GM20431 (cell line): ENCODE data around the gene BAZ2B.

Source experiments
- in situ Hi-C: fragments of 300-500 bp; cut with MseI, MboI; formaldehyde crosslinking; loops from one replicate; pipeline ENCODE4 v1.15.0; 2020; ENCODE audit warnings: low sequenced_read_pairs; ENCODE audit not compliant: unreplicated experiment

Gene BAZ2B

GRCh38 chr2:159620796-159621195 is 4.4 kb upstream of the BAZ2B start:
- in situ Hi-C loops, result no loop called here

DNA sequence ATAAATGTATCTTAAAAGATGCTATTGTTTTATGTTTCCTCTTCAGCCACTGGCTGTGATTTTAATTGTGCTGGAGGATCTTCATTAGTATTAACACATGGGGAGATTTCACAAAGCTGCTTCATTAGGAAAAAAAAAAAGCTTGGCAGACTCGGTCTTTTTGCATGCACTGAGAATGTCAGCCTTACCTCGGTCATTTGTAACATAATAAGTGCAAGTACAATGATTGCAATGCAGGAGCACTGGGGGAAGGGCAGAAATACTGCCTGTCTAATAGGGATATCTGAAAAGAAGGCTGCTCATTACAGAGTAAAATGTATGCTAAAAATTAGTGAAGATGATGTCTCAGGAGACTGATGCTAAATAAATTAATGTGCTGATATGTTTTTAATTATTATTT is 1.3 kb upstream of the BAZ2B start:
- in situ Hi-C loops, result no loop called here

DNA sequence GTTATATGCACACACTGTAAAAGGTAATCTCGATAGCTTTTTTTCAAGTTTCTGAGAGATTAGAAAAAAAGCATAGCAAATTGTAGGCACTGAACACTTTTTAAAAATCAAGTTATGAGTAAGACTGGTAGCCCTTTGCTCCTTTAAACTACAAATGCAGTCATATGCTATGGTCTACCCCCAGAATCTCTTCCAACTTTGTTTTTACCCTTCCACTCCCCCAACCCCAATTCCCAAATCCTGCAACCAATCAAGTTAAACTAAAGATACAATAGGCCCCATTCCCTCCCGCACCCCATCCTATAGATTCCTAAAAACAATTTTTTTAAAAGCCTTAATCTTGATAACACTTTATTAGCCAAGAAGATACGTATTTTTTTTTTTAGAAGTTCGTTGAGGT is 752 bp upstream of the BAZ2B start:
- in situ Hi-C loops, result no loop called here

- in situ Hi-C loops, result no loop called here
These were observed 722 bp downstream of the BAZ2B start for GRCh38 chr2:159615367-159616285.

DNA sequence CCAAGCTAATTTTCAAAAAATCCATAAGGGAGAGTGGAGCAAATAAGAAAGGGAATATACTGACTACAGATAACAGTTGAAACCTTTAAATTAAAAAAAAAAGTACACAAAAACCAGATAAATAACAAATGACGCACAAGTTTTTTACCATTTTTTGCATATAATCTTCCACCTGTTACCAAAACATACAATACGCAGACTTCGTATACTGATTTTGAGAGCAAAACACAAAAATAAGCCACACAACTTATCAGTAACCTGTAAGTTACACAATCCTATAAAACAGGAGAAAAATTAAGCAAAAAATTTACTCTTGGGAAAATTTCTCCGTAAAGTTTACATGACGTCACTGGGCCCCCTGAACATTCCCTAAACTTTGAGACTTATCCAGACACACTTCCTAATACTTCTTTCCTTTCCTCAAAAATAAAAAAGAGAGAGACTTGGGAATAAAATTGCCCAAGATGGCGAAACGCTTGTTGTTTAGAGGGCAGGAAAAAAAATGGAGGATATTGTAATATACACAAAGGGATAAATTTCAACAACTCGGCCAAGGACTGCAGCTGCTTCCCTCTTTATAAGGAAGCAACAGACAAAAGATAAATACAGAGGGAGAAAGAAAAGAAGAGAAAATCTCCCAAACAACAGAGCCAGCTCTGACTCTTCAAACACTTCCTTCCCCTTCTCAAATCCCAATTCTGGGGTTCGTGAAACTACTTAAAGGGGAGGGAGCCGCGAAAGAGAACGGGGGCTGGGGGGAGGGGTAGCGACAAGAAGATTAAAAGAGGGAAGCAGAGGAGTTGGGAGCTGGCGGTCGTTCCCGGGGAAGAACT is 1.6 kb downstream of the BAZ2B start:
- in situ Hi-C loops, result no loop called here

DNA sequence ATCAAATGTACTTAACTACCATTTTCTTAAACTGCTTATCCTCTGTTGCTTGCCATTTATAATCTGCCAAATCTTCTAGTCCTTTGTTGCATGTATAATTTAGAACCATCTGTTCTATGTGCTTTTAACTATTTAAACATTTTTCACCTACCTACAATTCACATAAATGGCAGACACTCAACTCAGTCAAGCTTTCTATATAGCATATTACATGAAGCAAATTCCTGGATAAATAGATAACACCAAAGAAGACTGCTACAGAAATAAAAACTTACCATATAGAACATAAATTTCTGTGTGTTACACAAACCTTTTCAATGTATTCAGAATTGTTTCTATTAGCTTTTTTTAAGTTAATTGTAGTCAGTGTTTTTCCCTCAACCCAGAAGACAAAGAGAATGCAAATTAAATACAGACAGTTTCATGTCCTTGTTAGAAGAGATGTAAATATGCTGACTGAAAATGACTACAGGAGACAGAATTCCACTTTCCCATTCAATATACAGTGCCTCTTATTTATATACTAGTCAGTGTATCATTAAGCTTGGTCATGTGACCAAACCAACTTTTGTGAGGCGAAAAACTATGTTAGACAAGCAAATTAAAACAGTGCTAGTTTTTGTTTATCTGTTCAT is 2.6 kb downstream of the BAZ2B start:
- in situ Hi-C loops, result no loop called here

DNA sequence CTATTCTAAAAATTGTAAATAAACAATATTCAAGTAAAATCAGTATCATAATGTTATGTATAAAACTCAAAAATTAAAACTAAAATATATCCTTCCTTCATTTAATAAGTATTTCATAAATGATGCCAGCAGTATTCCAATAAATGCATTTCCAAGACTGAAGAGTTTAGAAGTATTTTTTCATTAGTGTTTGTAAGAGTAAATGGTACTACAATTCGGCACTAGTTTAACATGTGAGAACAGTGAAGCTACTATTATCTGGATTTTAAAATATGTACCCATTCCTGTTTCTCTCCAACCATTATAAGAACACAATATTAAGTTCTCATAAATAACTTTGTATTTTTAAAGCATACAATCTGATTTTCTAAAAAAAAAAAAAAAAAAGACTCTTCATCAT is 3.3 kb downstream of the BAZ2B start:
- in situ Hi-C loops, result no loop called here

GRCh38 chr2:159612255-159612901 is 4.0 kb downstream of the BAZ2B start:
- in situ Hi-C loops, result no loop called here

- in situ Hi-C loops, result no loop called here
These were observed 6.4 kb downstream of the BAZ2B start for GRCh38 chr2:159609811-159610549.

GRCh38 chr2:159608723-159609308 is 7.5 kb downstream of the BAZ2B start:
- in situ Hi-C loops, result no loop called here

DNA sequence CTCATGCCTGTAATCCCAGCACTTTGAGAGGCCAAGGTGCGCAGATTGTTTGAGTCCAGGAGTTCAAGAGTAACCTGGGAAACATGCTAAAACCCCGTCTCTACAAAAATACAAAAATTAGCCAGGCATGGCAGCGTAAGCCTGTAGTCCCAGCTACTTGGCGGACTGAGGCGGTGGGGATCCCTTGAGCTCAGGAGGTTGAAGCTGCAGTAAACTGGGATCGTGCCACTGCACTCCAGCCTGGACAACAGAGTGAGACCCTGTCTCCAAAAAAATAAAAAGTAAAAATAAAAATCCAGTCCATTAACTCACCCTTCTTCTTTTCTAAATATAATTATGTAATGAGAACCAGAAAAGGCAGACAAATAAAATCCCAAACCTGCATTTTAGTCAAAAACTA is 8.2 kb downstream of the BAZ2B start:
- in situ Hi-C loops, result no loop called here

- in situ Hi-C loops, result no loop called here
These were observed 10.1 kb downstream of the BAZ2B start for GRCh38 chr2:159606287-159606686.

DNA sequence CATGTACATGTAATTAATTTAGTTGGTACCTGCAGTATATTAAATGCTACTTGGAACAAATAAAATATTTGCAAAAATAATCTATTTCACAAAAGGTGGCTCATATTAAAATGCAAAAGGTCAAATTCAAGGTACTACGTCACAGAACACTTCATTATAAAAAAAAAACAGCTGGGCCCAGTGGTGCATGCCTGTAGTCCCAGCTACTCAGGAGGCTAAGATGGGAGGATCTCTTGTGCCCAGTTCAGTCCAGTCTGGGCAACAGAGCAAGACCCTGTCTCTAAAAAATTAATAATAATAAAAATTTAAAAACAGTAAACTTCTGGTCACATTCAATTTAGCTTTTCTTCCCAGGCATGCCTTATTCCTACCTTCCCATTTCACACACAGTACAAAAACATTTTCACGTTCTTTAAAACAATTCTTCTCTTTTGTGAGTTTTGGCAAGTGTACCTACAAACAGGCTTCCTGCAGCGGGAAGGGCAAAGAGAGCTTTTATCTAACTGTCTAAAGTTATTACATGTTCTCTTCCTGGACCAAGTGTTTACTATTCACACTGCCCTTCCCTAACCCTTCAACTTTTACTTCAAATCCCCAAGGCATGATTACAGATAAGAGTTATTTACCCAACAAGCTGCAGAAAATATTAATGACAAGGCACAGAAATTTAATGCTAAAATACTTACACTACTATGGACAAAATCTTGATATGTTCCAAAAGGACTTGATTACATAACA is 10.7 kb downstream of the BAZ2B start:
- in situ Hi-C loops, result no loop called here

- in situ Hi-C loops, result no loop called here
These were observed 12.2 kb downstream of the BAZ2B start for GRCh38 chr2:159604159-159604558.

- in situ Hi-C loops, result no loop called here
These were observed 15.6 kb downstream of the BAZ2B start for GRCh38 chr2:159600752-159601151.

- in situ Hi-C loops, result no loop called here
These were observed 20.8 kb downstream of the BAZ2B start for GRCh38 chr2:159595410-159596046.

DNA sequence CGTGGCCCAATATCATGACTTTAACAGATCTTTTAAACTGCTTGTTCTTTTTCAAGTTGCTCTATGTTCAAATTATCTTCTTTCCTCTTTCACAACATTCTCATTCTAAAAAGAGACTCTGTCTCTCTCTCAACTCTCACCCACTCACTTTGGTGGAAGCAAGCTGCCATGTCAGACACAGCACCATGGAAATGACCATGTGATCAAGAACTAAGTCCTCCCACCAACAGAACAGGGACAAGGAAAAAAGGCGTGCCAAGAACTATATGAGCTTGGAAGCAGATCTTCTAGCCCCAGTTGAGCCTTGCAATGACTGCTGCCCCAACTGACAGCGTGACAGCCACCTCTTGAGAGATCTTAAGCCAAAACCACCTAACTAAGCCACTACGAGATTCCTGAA is 23.9 kb downstream of the BAZ2B start:
- in situ Hi-C loops, result no loop called here

DNA sequence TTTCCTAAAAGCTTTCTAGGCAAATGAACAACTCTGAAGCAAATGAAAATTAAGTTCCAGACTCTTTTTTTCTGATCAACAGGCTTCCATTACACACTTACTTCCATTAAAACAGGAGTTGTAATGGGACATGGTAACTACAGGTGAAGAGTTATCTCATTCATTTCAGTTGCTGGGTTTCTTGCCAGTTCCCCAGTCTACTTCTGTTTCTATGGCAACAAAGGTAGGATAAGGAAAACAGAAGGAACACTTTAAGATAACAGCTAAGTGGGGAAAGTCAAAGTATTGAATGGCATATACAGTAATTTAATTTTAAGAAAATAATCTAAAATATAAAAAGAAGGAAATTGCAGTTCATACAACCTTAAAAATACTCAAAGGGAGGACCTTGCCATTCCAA is 25.1 kb downstream of the BAZ2B start:
- in situ Hi-C loops, result no loop called here
